Caki2 (cell line): ENCODE data around the gene OR4D11. TPM values are rescaled to one million over a fixed set of nuclear protein-coding genes. Genes with fewer than 3 reads are reported as not detected.
"Not testable (repeated sequence)": the region's sequence is repeated elsewhere in the genome, so short reads cannot be mapped to it uniquely, and the experiment has no call there.

Experiments
- DNase-seq: peaks from one replicate; pipeline ENCODE4 v3.0.0-alpha.2; 2015; ENCODE audit warnings: low read depth
- in situ Hi-C: cut with HindIII; loops from 2 replicates; pipeline ENCODE4 v1.10.0; 2016; ENCODE audit warnings: low sequenced_read_pairs, low pct_unique_long_range_greater_than_20kb, mixed read lengths
- total RNA-seq: library from RNA; depleted of rRNA; stranded (reverse); fragments of >200 nt; shearing (Covaris generic); gene quantifications from 2 replicates; pipeline ENCODE4 v1.2.3, GENCODE V29; 2014; ENCODE audit warnings: low replicate concordance; rRNA removed

OR4D11 gene
- total RNA-seq = not detected in 2 replicates

DNA sequence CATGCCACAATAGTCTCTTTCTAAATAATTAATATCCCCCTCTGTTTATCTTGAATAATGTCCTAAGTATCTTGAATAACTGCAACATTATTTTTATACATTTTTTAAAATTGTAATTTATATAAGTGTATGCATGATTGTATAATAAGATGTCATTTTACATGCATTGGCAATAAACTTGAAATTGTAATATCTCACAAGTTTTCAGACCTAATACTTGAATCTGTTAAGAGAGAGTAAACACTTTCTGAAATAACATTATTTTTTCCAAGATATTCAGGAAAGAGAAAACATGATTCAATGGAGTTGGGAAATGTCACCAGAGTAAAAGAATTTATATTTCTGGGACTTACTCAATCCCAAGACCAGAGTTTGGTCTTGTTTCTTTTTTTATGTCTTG is at the start of gene OR4D11:
TSS of gene OR4D11 (plus strand) at position 301 of the 400 bp plus-strand sequence. CDS start at position 301, 0 bp downstream.
- in situ Hi-C loops = no loop called here

DNA sequence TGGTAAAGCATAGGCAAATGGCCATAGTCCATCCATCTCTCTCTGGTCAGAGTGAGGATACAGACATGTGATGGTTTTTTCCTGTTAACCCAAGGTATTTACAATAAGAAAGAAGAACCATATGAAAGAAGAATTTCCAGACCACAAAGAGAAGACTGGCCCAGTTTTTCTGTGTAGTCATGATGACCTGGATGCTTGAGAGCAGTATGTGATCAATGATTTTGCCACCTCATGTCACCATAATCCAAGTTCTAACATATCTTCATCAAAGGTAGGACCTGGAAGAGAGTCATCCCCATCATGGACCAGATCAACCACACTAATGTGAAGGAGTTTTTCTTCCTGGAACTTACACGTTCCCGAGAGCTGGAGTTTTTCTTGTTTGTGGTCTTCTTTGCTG is 46.7 kb upstream of the OR4D11 start, which contains the start of gene OR4D6:
TSS of gene OR4D6 (plus strand) at position 301 of the 400 bp plus-strand sequence. CDS start at position 301, 0 bp downstream.
- no peak for DNase-seq
- in situ Hi-C loops = no loop called here

More for the DNA sequence above, at the start of gene OR4D11:
- no peak for DNase-seq

DNA sequence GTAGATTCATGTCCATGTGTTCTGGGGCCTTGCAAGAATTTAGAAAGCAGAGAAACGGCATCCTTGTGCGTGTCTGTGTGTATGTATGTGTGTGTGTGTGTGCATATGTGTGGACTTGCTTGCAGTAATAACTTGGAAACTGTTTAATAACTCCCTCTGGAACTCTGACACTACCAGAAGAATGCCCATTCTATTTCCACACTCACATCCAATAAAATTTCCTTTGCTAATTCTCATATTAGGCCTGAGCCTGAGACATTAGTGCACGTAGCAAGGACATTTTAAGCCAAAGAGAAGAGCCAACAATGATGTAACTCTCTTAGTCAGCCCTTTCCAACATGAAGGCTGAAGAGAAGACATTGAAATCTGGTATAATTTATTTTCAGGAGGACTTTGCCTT is 43.5 kb upstream of the OR4D11 start:
- in situ Hi-C loops = no loop called here
- DNase-seq = no peak

DNA sequence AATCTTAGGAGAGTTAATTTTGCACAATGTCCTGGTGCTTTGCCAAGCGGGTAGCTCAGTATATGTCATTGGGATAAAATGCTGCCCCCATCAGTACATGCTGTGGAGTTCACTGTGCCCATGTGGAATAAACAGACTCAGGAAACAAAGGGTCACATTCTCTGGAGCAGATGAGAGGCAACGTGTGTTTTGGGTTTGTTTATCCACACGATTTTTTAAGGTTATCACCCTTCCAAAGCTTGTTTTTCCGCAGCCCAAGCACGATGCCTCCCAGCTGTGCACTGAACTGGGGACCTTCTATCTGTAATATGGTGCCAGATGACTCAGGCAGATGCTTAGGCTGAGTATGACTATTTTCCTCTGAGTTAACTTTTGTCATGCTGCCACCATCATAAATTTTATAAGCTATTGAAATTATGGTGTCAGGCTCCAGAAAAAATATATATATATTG is 40.2 kb upstream of the OR4D11 start:
- in situ Hi-C loops = no loop called here
- no peak for DNase-seq

DNA sequence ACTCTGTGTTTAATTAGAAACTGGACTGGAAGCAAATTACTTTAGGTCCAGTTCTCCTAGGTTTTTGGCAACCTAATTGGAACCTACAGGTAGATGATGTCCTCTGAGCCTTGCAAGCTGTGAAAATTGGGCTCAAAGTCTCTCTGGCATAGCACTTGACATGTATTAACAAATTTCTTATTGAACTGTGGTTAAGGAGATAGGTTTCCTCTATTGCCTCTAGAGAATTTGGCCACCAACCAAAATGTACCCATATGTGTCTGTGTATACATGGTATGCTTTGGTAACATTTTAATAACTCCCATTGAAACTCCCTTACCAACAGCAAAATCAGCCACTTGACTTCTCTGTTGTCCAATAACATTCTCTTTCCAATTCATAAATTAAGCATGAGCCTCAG is 30.4 kb upstream of the OR4D11 start, which contains the start of gene OR4D10:
TSS of gene OR4D10 (plus strand) at position 301 of the 400 bp plus-strand sequence. CDS start 4,115 bp downstream, outside the sequence.
- in situ Hi-C loops = no loop called here
- no peak for DNase-seq

DNA sequence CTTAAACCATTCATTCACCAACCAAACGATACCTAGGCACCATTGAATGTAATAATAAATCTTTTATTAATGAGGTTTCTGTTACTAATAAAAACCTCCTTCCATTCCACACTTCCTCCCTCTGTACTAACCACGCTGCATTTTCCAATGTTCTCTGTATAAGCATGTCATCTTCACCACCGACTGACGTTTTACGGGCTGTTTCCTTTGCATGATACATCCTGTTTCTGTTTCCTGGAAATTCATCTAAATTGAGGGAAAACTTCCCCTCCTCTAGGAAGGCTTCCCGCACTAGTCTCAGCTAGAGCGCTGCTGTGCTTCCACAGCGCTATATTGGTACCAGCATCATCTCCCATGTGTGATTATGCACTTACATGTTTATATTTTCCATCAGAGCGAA is 28.2 kb upstream of the OR4D11 start:
- in situ Hi-C loops = no loop called here
- no peak for DNase-seq

DNA sequence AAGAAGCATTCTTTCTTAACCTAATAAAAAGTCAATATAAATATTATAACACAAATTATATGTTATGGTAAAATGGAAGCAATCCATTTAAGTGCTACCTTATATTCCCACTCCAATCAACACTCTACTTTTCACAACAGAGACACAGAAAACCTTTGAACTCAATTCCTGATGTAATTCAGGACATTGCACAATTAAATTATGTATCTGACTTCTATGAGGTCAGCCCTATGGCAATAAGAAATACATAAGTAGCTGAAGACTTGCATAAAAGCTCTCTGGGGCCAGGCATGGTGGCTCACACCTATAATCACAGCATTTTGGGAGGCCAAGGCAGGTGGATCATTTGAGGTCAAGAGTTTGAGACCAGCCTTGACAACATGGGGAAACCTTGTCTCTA is 23.5 kb upstream of the OR4D11 start:
- no peak for DNase-seq
- in situ Hi-C loops = no loop called here

DNA sequence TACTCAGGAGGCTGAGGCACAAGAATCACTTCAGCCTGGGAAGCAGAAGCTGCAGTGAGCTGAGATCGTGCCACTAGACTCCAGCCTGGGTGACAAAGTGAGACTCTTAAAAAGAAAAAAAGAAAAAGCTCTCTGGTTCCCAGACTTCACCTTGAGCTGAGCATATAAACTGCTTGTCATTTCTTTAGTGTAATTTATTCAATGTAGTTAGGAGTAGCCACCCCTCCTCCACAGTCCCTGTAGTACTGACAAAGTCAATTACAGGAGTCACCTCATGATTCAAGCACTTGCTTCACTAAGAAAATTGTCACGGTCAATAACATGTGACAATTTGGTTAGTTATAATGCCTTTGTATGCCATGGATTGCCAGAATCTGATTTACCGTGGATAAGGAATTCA is 23.0 kb upstream of the OR4D11 start:
- in situ Hi-C loops = no loop called here
- no peak for DNase-seq

DNA sequence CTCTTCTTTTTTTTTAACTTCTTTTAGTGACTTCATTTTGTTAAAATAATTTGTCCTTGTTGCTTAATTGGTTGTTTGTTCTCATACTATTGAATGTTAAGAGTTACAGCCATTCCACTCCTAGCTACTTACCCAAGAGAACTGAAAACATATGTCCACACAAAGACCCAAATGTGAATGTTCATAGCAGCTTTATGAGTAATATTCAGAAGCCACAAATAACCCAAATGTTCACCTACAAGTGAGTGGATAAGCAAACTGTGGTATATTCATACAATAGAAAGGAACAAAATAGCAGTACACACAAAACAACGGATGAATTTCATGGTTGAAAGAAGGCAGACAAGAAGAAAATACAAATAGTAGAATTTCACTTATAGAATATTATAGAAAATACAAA is 1.4 kb upstream of the OR4D11 start:
- no peak for DNase-seq
- in situ Hi-C loops = no loop called here

DNA sequence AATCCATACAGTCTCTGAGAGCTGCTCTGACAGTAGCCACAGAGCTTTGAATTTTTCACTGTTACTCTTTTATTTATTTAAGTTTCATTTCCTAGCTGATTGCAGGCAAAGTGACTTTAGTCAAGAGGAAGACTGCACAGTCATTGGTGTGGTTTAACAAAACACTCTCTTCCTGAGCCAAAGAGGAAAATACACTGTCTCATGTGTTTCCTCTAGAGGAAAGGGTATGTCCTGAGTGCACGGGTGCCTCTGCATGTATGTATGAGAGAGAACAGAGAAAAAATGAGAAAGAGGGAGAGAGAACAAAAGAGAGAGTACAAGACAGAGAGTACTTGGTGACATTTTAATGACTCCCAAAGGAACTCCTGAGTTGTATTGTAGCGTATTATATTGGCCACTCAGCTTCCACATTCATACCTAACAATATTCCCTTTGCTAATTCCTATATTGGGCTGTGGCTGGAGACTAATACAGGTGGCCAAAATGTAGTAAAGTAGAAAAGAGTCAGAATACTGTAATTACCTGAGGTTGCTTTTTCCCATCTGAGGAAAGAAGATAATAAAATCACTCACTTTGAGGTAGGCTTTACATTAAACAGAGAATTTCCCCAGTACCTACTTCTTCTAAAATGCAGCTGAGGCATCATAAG is 7.7 kb downstream of the OR4D11 start, which contains the start of gene OR4D9:
TSS of gene OR4D9 (plus strand) at position 599 of the 649 bp plus-strand sequence. CDS start 3,374 bp downstream, outside the sequence.
- in situ Hi-C loops = no loop called here

DNA sequence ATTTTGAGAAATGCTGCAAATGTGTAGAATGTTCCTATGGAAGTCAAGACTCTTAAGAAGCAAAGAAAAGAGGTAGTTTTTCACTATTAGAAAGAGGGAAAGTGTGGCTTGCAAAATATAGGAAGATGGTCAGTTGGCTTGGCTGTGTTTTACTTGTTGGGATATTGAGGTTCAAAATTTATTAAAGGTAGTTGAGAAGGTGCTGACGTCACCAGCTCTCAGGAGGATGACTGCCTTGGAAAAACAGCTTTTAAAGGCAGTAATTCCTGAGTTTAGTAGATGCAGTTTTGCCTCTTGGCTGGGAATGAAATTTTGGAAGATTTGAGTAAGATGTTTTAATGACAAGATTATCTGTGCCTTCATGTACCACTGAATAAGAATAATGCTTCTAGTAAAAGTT is 8.3 kb downstream of the OR4D11 start:
- in situ Hi-C loops = no loop called here
- DNase-seq = no peak

More for the DNA sequence above, 7.7 kb downstream of the OR4D11 start, which contains the start of gene OR4D9:
- DNase-seq = no peak

DNA sequence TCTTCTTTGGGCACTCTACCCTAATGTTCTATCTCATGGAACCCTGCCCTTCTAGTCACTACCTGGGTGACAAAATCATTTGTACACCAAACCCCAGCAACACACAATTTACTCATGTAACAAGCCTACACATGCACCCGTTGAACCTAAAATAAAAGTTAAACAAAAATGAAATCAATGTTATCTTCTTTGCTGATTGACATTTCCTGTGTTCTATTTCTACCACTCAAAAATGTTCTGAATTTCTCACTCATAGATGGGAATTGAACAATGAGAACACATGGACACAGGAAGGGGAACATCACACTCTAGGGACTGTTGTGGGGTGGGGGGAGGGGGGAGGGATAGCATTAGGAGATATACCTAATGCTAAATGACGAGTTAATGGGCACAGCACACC is 16.8 kb downstream of the OR4D11 start:
- DNase-seq, in situ Hi-C loops: not testable (repeated sequence)

DNA sequence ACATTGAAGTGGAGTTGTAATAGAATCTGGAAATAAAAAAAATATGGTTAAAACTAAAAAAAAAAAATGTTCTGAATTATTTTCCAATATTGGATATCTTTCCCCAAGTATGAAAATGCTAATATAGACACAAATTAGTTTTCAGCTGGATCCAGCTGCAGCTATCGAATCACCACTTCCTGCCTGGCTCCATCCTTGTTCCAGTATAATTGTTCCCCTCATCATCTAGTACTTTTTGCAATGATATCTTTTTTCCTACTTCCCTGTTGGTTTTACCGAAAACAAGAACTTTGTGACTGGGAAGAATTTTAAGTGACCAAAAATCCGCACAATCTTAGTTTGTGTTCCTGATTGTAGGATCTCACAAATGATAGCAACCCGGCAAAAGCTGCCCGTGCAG is 17.4 kb downstream of the OR4D11 start:
- DNase-seq = no peak
- in situ Hi-C loops = no loop called here

DNA sequence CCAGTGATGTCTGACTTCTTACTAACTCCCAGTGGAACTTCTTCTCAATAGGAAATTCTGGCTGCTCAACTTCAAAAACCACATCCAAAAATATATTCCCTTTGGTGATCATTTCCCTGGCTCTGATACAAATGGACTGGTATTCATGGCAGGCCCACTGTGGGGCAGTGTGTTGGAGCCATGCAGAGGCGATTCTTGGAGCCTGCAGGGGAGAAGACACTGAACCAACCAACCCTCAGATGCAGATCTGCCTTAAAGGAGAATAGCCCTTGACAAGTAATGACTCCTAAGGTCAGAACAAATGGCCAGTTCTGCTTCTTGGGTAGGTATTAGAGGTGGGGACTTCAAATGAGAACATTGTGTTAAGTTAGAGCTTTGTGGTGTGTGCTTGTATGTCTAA is 20.2 kb downstream of the OR4D11 start:
- no peak for DNase-seq
- in situ Hi-C loops = no loop called here

DNA sequence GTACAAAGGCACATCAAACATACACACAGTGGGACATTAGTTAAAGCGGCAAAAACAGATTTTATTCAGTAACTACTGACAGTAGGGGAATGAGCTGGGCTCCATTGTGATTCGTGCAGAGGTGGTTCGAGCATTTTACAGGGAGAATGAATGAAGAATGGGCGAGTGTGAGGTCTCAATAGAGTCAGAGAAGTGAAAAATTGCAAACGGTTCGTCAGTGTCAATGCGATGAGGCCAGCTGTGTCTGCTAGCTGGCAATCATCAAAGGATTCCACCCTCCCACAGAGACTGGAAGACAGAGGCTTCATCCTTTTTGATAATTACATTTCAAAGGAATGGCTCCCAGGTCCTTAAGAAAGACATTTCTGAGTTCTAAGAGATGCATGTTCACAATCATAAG is 25.3 kb downstream of the OR4D11 start:
- in situ Hi-C loops = no loop called here
- DNase-seq = no peak

DNA sequence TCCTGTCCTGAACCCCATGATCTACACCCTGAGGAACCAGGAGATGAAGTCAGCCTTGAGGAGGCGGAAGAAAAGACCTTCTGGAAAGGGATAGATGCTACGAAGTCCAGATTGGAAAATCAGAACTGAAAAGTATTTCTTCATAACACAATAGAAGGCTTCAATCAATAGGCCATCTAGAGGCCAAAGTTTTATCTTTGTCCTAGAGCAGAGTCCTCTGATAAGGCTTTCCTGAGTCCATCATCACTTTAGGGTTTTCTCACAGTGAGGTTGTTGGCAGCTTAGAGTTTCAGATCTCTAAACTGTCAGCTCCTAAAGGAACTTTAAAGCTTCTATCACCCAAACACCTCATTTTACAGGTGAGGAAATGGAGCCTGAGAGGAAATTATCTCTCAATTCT is 29.2 kb downstream of the OR4D11 start:
- in situ Hi-C loops = no loop called here
- DNase-seq = no peak

DNA sequence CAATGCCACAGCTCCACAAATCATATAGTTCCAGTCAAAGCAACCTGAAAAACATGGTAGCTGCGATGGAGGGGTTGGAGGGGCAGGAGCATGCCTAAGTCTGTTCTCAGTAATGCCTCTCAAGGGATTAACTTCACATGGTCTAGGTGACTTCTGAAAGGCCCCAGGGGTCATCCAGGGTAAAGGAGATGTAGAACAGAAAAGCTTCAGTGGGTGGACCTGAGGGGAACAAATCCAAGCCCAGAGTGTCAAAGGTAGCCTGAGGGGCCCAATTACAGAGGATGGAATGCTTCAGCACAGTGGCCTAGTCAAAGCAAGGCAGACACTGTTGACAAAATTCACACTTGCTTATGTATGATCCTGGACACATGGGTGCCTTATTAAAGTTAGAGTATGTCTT is 31.3 kb downstream of the OR4D11 start:
- no peak for DNase-seq
- in situ Hi-C loops = no loop called here

DNA sequence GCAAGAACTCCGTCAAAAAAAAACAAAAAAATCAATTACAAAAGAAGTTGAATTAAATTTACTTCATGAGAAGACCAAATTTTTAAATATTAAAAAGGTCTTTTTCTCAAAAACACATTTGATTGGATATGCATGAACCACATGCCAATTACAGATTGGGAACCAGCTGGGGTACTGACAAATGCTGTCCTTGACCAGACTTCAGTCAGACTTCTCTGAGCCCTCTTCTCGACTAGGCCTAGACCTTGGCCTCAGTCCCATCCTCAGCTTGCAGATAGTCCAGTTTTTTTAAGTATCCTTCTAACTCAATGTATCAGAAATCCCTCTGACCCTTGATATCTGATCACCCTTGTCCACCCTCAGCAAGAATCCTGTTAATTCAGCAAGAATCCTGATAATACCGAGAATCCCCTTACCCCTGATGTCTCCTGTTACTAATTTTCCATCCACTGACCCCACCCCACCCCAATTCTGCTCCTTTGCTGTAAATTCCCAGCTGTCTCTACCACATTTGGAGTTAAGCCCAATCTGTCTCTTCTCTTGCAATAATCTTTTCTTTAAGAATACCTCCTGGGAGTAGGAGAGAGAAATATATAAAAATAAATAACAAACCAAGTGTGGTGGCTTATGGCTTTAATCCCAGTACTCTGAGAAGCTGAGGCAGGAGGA is 38.9 kb downstream of the OR4D11 start:
- in situ Hi-C loops = no loop called here
- DNase-seq = no peak

DNA sequence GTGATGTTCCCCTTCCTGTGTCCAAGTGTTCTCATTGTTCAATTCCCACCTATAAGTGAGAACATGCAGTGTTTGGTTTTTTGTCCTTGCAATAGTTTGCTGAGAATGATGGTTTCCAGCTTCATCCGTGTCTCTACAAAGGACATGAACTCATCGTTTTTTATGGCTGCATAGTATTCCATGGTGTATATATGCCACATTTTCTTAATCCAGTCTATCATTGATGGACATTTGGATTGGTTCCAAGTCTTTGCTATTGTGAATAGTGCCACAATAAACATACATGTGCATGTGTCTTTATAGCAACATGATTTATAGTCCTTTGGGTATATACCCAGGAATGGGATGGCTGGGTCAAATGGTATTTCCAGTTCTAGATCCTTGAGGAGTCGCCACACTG is 40.3 kb downstream of the OR4D11 start:
- in situ Hi-C loops, DNase-seq: not testable (repeated sequence)

DNA sequence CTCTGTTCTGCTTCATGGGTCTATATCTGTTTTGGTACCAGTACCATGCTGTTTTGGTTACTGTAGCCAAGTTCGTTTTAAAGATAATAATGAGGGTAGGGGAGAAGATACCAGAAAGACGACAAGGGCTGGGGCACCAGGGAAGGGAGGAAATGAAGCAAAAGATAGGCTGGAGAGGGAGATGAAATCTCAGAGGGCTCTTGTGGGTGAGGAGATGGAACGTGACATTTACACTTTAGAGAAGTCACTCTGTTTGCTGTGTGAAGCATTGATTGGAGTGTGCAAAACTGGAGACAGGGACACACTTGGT is 41.4 kb downstream of the OR4D11 start:
- no peak for DNase-seq
- in situ Hi-C loops = no loop called here
